ENCODE results near the gene SEMA7A. TPM values are rescaled to one million over a fixed set of nuclear protein-coding genes. Genes with fewer than 3 reads are reported as not detected.
A peak's percentile ranks its signal among the peaks of the same experiment; 100 is the strongest.
"Not testable (repeated sequence)": the region's sequence is repeated elsewhere in the genome, so short reads cannot be mapped to it uniquely, and the experiment has no call there.

SEMA7A gene
- 0.37 and 0.51 TPM in 2 replicates for total RNA-seq
- long read RNA-seq: 0 reads

- no peaks in the 10 kb centered on the region for H3K36me3 Mint-ChIP-seq (ENCODE audit: unreplicated experiment)
- DNase-seq (ENCODE audit: extremely low spot score, unreplicated experiment): no peak
- H3K9me3 Mint-ChIP-seq (ENCODE audit: unreplicated experiment): no peaks in the 10 kb centered on the region
- H3K4me1 Mint-ChIP-seq (ENCODE audit: unreplicated experiment): peaks cover 10% of the 10 kb centered on the region
- no peak for TF ChIP-seq CTCF (IDR thresholded peaks at IDR 0.05)
- H3K27ac Mint-ChIP-seq (ENCODE audit: unreplicated experiment): no peak within 1 kb of the TSS
- peak within 1 kb of the TSS; percentile 57 for H3K4me3 Mint-ChIP-seq (ENCODE audit: unreplicated experiment)
- H3K27me3 Mint-ChIP-seq (ENCODE audit: unreplicated experiment): peaks cover 14% of the 10 kb centered on the region
Observed at GRCh38 chr15:74433592-74434262, at the start of gene SEMA7A. TSS of gene SEMA7A (minus strand) at chr15:74433958. CDS start at chr15:74433918, 40 bp downstream.

- H3K36me3 Mint-ChIP-seq (ENCODE audit: unreplicated experiment): no peaks in the 10 kb centered on the region
- H3K27ac Mint-ChIP-seq (ENCODE audit: unreplicated experiment): no peak overlapping the region
- no peaks in the 10 kb centered on the region for H3K9me3 Mint-ChIP-seq (ENCODE audit: unreplicated experiment)
- DNase-seq (ENCODE audit: extremely low spot score, unreplicated experiment): no peak
- no peak for TF ChIP-seq CTCF (IDR thresholded peaks at IDR 0.05)
- H3K4me3 Mint-ChIP-seq (ENCODE audit: unreplicated experiment): no peak overlapping the region
- no peaks in the 10 kb centered on the region for H3K4me1 Mint-ChIP-seq (ENCODE audit: unreplicated experiment)
- H3K27me3 Mint-ChIP-seq (ENCODE audit: unreplicated experiment): no peaks in the 10 kb centered on the region
Observed at GRCh38 chr15:74482661-74483060, 48.9 kb upstream of the SEMA7A start.

- not testable (repeated sequence) for H3K36me3 Mint-ChIP-seq (ENCODE audit: unreplicated experiment); H3K27me3 Mint-ChIP-seq (ENCODE audit: unreplicated experiment); H3K9me3 Mint-ChIP-seq (ENCODE audit: unreplicated experiment); H3K4me3 Mint-ChIP-seq (ENCODE audit: unreplicated experiment); H3K27ac Mint-ChIP-seq (ENCODE audit: unreplicated experiment); H3K4me1 Mint-ChIP-seq (ENCODE audit: unreplicated experiment); DNase-seq (ENCODE audit: extremely low spot score, unreplicated experiment)
Observed at GRCh38 chr15:74480364-74480763, 46.6 kb upstream of the SEMA7A start.

- not testable (repeated sequence) for H3K27ac Mint-ChIP-seq (ENCODE audit: unreplicated experiment); H3K9me3 Mint-ChIP-seq (ENCODE audit: unreplicated experiment); H3K4me1 Mint-ChIP-seq (ENCODE audit: unreplicated experiment); H3K36me3 Mint-ChIP-seq (ENCODE audit: unreplicated experiment); H3K4me3 Mint-ChIP-seq (ENCODE audit: unreplicated experiment); DNase-seq (ENCODE audit: extremely low spot score, unreplicated experiment); H3K27me3 Mint-ChIP-seq (ENCODE audit: unreplicated experiment)
Observed at GRCh38 chr15:74471621-74472020, 37.9 kb upstream of the SEMA7A start.

GRCh38 chr15:74470631-74471395 is 37.1 kb upstream of the SEMA7A start:
- no peak for TF ChIP-seq CTCF (IDR thresholded peaks at IDR 0.05)
- Mint-ChIP-seq H3K4me3 (ENCODE audit: unreplicated experiment) (no peak overlapping the region), H3K27ac (ENCODE audit: unreplicated experiment) (no peak overlapping the region), H3K27me3 (ENCODE audit: unreplicated experiment) (no peaks in the 10 kb centered on the region), H3K4me1 (ENCODE audit: unreplicated experiment) (no peaks in the 10 kb centered on the region), H3K9me3 (ENCODE audit: unreplicated experiment) (no peaks in the 10 kb centered on the region), H3K36me3 (ENCODE audit: unreplicated experiment) (peaks cover 7% of the 10 kb centered on the region)
- DNase-seq (ENCODE audit: extremely low spot score, unreplicated experiment): no peak

- no peak for TF ChIP-seq CTCF (IDR thresholded peaks at IDR 0.05)
- no peak overlapping the region for H3K4me3 Mint-ChIP-seq (ENCODE audit: unreplicated experiment)
- no peaks in the 10 kb centered on the region for H3K4me1 Mint-ChIP-seq (ENCODE audit: unreplicated experiment)
- H3K9me3 Mint-ChIP-seq (ENCODE audit: unreplicated experiment): peaks cover 2% of the 10 kb centered on the region
- DNase-seq (ENCODE audit: extremely low spot score, unreplicated experiment): no peak
- H3K36me3 Mint-ChIP-seq (ENCODE audit: unreplicated experiment): peaks cover 2% of the 10 kb centered on the region
- H3K27ac Mint-ChIP-seq (ENCODE audit: unreplicated experiment): no peak overlapping the region
- no peaks in the 10 kb centered on the region for H3K27me3 Mint-ChIP-seq (ENCODE audit: unreplicated experiment)
Observed at GRCh38 chr15:74468341-74469032, 34.7 kb upstream of the SEMA7A start.

Measured in osteocyte (in vitro differentiated cells).